ENCODE measurements around the gene LRATD1. TPM values are rescaled to one million over a fixed set of nuclear protein-coding genes. Genes with fewer than 3 reads are reported as not detected.
"Not testable (repeated sequence)": the region's sequence is repeated elsewhere in the genome, so short reads cannot be mapped to it uniquely, and the experiment has no call there.

LRATD1 gene
- total RNA-seq, 3 donors from 2014 or later = 1.6 to 10.0 (median 4.9) TPM

- Histone ChIP-seq H3K4me3 (no peak overlapping the region), H3K4me1 (no peaks in the 10 kb centered on the region), H3K27ac (no peak overlapping the region), H3K36me3 (no peaks in the 10 kb centered on the region), H3K9me3 (no peaks in the 10 kb centered on the region), H3K27me3 (no peaks in the 10 kb centered on the region)
- intact Hi-C loops (cut with DNase I; ENCODE audit: low total_unique reads) = no loop called here
- no peak for DNase-seq (ENCODE audit: low spot score in 2 of 2)
- TF ChIP-seq CTCF (IDR thresholded peaks at IDR 0.05) (no peak), POLR2AphosphoS5 (IDR thresholded peaks at IDR 0.05) (no peak), POLR2A (IDR thresholded peaks at IDR 0.05) (no peak)
Measured at GRCh38 chr2:14616342-14616741, 16.2 kb upstream of the LRATD1 start.

GRCh38 chr2:14616950-14617349, 15.6 kb upstream of the LRATD1 start:
- DNase-seq (ENCODE audit: low spot score in 2 of 2) = no peak
- no peak for TF ChIP-seq POLR2A (IDR thresholded peaks at IDR 0.05)
- no peak for TF ChIP-seq CTCF (IDR thresholded peaks at IDR 0.05)
- TF ChIP-seq POLR2AphosphoS5 (IDR thresholded peaks at IDR 0.05) = no peak
- H3K27me3 ChIP-seq = no peaks in the 10 kb centered on the region
- no peaks in the 10 kb centered on the region for H3K9me3 ChIP-seq
- H3K4me1 ChIP-seq = no peaks in the 10 kb centered on the region
- H3K4me3 ChIP-seq = no peak overlapping the region
- no peak overlapping the region for H3K27ac ChIP-seq
- intact Hi-C loops (cut with DNase I; ENCODE audit: low total_unique reads) = no loop called here
- H3K36me3 ChIP-seq = no peaks in the 10 kb centered on the region

GRCh38 chr2:14619441-14619840, 13.1 kb upstream of the LRATD1 start:
- Histone ChIP-seq H3K9me3 (no peaks in the 10 kb centered on the region), H3K36me3 (no peaks in the 10 kb centered on the region), H3K4me1 (no peaks in the 10 kb centered on the region), H3K27me3 (no peaks in the 10 kb centered on the region), H3K27ac (no peak overlapping the region), H3K4me3 (no peak overlapping the region)
- intact Hi-C loops (cut with DNase I; ENCODE audit: low total_unique reads) = no loop called here
- TF ChIP-seq POLR2A (IDR thresholded peaks at IDR 0.05) (no peak), POLR2AphosphoS5 (IDR thresholded peaks at IDR 0.05) (no peak), CTCF (IDR thresholded peaks at IDR 0.05) (no peak)
- no peak for DNase-seq (ENCODE audit: low spot score in 2 of 2)

- Histone ChIP-seq H3K27ac (no peak overlapping the region), H3K9me3 (no peaks in the 10 kb centered on the region), H3K36me3 (no peaks in the 10 kb centered on the region), H3K4me3 (no peak overlapping the region), H3K27me3 (no peaks in the 10 kb centered on the region), H3K4me1 (no peaks in the 10 kb centered on the region)
- DNase-seq (ENCODE audit: low spot score in 2 of 2) = no peak
- intact Hi-C loops (cut with DNase I; ENCODE audit: low total_unique reads) = no loop called here
- TF ChIP-seq POLR2AphosphoS5 (IDR thresholded peaks at IDR 0.05) (no peak), POLR2A (IDR thresholded peaks at IDR 0.05) (no peak), CTCF (IDR thresholded peaks at IDR 0.05) (no peak)
Measured at GRCh38 chr2:14621114-14621513, 11.4 kb upstream of the LRATD1 start.

GRCh38 chr2:14621906-14622549, 10.5 kb upstream of the LRATD1 start:
- Histone ChIP-seq H3K4me3 (no peak overlapping the region), H3K9me3 (no peaks in the 10 kb centered on the region), H3K27me3 (no peaks in the 10 kb centered on the region), H3K4me1 (no peaks in the 10 kb centered on the region), H3K27ac (no peak overlapping the region), H3K36me3 (no peaks in the 10 kb centered on the region)
- intact Hi-C loops (cut with DNase I; ENCODE audit: low total_unique reads) = no loop called here
- DNase-seq (ENCODE audit: low spot score in 2 of 2) = no peak
- no peak for TF ChIP-seq POLR2A (IDR thresholded peaks at IDR 0.05)
- no peak for TF ChIP-seq POLR2AphosphoS5 (IDR thresholded peaks at IDR 0.05)
- no peak for TF ChIP-seq CTCF (IDR thresholded peaks at IDR 0.05)

- H3K4me1 ChIP-seq; H3K36me3 ChIP-seq; H3K27ac ChIP-seq; intact Hi-C loops (cut with DNase I; ENCODE audit: low total_unique reads); DNase-seq (ENCODE audit: low spot score in 2 of 2); H3K4me3 ChIP-seq; H3K27me3 ChIP-seq; H3K9me3 ChIP-seq: not testable (repeated sequence)
Measured at GRCh38 chr2:14622550-14622939, 10.0 kb upstream of the LRATD1 start.

Measured in breast epithelium (tissue), 4 donors.